ENCODE data around the gene RRP9.
A peak's percentile ranks its signal among the peaks of the same experiment; 100 is the strongest.

RRP9 gene

GRCh38 chr3:51984269-51984647 lies 42.6 kb upstream of the RRP9 start:
- H3K4me3 ChIP-seq (ENCODE audit: low read depth, low read length): peak overlapping the region; percentile 66
- no peak for TF ChIP-seq CTCF (IDR thresholded peaks at IDR 0.05; ENCODE audit: control insufficient read depth, extremely low read depth, insufficient read depth)

GRCh38 chr3:51983578-51984268 lies 42.0 kb upstream of the RRP9 start:
- H3K4me3 ChIP-seq (ENCODE audit: low read depth, low read length): peak overlapping the region; percentile 66
- DNase-seq (ENCODE audit: low read depth): no peak
- TF ChIP-seq CTCF (IDR thresholded peaks at IDR 0.05; ENCODE audit: control insufficient read depth, extremely low read depth, insufficient read depth): no peak

More at GRCh38 chr3:51984269-51984647, 42.6 kb upstream of the RRP9 start:
- no peak for DNase-seq (ENCODE audit: low read depth)

DNA sequence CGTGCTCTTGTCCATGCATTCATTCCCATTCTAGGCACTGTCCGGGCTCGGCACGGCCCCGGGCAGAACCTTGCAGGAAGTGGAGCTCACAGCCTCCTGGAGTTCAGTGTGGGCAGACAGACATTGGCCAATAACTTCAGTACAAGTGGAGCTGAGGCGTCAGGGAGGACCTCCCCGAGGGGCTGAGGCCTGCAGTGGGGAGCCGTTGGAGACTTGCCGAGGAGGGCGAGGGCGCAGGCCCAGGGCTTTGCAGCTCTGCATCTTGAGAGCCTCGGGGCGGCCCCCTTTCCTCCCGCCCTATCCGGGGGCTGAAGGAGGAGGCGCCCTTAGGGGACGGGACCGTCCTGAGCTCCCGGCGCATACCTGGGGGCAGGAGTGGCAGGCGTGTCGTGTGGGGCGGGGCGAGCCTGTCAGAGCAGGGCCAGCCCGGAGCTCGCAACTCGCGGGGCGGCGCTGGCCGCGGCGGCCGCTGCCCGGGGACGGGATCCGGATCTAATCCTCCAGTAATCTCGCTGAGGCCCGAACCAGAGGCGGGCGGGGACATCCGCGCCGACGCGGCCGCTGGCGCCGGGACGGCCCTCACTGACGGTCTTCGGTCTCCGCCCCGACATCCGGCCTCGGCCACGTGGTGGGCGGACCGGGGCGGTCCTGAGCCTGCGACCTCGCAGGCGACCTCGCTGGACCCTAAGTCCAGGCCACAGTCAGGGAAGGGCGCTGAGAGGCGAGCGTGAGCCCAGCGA lies 41.3 kb upstream of the RRP9 start, which contains the start of gene ACY1:
TSS of gene ACY1 (plus strand) at position 698 of the 740 bp plus-strand sequence. CDS start 530 bp downstream, outside the sequence.
- H3K4me3 ChIP-seq (ENCODE audit: low read depth, low read length): peak within 1 kb of the TSS; percentile 66
- DNase-seq (ENCODE audit: low read depth): peak; percentile 81
- no peak; the same call in 1 of the 2 replicates for TF ChIP-seq CTCF (IDR thresholded peaks at IDR 0.05; ENCODE audit: control insufficient read depth, extremely low read depth, insufficient read depth)

- DNase-seq (ENCODE audit: low read depth): peak; percentile 34
- peak; percentile 58 for TF ChIP-seq CTCF (IDR thresholded peaks at IDR 0.05; ENCODE audit: control insufficient read depth, extremely low read depth, insufficient read depth)
- peak overlapping the region; percentile 66 for H3K4me3 ChIP-seq (ENCODE audit: low read depth, low read length)
Measured at GRCh38 chr3:51982352-51982837, 40.7 kb upstream of the RRP9 start.

- TF ChIP-seq CTCF (IDR thresholded peaks at IDR 0.05; ENCODE audit: control insufficient read depth, extremely low read depth, insufficient read depth): no peak
- H3K4me3 ChIP-seq (ENCODE audit: low read depth, low read length): no peak overlapping the region
- no peak for DNase-seq (ENCODE audit: low read depth)
Measured at GRCh38 chr3:51980253-51980652, 38.5 kb upstream of the RRP9 start.

DNA sequence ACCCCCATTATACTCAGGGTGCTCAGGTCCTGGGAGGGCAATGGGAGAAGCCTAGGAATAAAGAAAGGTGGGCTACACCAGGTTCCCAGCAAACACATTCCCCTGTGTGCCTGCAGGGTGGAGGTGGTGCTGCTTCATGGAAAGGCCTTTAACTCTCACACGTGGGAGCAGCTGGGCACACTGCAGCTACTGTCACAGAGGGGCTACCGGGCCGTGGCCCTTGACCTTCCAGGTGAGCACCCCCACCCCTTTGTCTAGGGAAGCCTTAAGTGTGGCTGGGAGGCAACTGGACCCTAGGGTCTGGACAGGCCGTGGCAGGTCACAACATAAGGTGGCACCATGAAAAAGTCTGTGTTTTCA lies 36.4 kb upstream of the RRP9 start:
- DNase-seq (ENCODE audit: low read depth): no peak
- no peak for TF ChIP-seq CTCF (IDR thresholded peaks at IDR 0.05; ENCODE audit: control insufficient read depth, extremely low read depth, insufficient read depth)
- no peak overlapping the region for H3K4me3 ChIP-seq (ENCODE audit: low read depth, low read length)

All from LNCaP clone FGC (cell line).